Osteocyte (in vitro differentiated cells): ENCODE measurements around the gene RASA1. TPM values are rescaled to one million over a fixed set of nuclear protein-coding genes. Genes with fewer than 3 reads are reported as not detected.

Experiments
- DNase-seq: peaks from one replicate; pipeline ENCODE4 v3.0.0; 2021; ENCODE audit warnings: mixed read lengths; ENCODE audit not compliant: unreplicated experiment; ENCODE audit errors: extremely low spot score
- H3K27ac Mint-ChIP-seq: one replicate; pipeline ENCODE4 v1.8.0; 2021; ENCODE audit warnings: mild to moderate bottlenecking, mixed read lengths; ENCODE audit not compliant: unreplicated experiment
- H3K27me3 Mint-ChIP-seq: one replicate; pipeline ENCODE4 v1.8.0; 2021; ENCODE audit warnings: mixed read lengths; ENCODE audit not compliant: unreplicated experiment
- H3K36me3 Mint-ChIP-seq: one replicate; pipeline ENCODE4 v1.8.0; 2021; ENCODE audit warnings: mixed read lengths; ENCODE audit not compliant: unreplicated experiment
- H3K4me1 Mint-ChIP-seq: one replicate; pipeline ENCODE4 v1.8.0; 2021; ENCODE audit warnings: mixed read lengths; ENCODE audit not compliant: unreplicated experiment
- H3K4me3 Mint-ChIP-seq: one replicate; pipeline ENCODE4 v1.8.0; 2021; ENCODE audit warnings: mild to moderate bottlenecking, moderate library complexity, mixed read lengths; ENCODE audit not compliant: unreplicated experiment
- H3K9me3 Mint-ChIP-seq: one replicate; pipeline ENCODE4 v1.8.0; 2021; ENCODE audit warnings: mixed read lengths; ENCODE audit not compliant: unreplicated experiment
- total RNA-seq: library from RNA; stranded (reverse); gene quantifications from 2 replicates; pipeline ENCODE4 v1.2.1, GENCODE V29; 2021
- TF ChIP-seq, protein P1 (sequence below): fragments of 200-600 bp; sonication (generic); IDR thresholded peaks from 2 replicates; pipeline ENCODE4 v1.5.0; 2021; ENCODE audit warnings: antibody characterized with exemption, mild to moderate bottlenecking, moderate library complexity

Gene RASA1
- total RNA-seq, 1 donor from 2014 or later = 32.1 TPM

DNA sequence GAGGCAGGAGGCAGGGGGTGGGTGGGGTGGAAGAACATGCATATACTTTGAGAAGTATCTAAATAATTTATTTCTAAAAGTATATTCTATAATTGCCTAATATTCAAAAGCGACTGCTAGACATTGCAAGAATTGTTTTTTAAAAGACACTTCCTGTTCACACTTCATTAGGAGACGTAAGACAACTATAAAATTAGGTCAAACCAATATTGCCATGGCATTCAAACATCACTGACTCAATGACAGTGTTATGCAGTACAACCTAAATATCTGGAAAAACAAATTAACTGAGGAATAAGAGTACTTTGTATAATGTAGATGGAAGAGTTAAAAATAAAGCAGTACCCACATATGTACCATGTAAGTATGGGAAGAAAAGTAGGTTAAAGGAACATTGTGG lies 140.5 kb downstream of the RASA1 start:
- no peak overlapping the region for H3K27ac Mint-ChIP-seq
- H3K27me3 Mint-ChIP-seq = no peaks in the 10 kb centered on the region
- H3K36me3 Mint-ChIP-seq = peaks cover 35% of the 10 kb centered on the region
- peaks cover 23% of the 10 kb centered on the region for H3K4me1 Mint-ChIP-seq
- DNase-seq = no peak
- no peak overlapping the region for H3K4me3 Mint-ChIP-seq
- H3K9me3 Mint-ChIP-seq = no peaks in the 10 kb centered on the region
- TF ChIP-seq, protein P1, sequence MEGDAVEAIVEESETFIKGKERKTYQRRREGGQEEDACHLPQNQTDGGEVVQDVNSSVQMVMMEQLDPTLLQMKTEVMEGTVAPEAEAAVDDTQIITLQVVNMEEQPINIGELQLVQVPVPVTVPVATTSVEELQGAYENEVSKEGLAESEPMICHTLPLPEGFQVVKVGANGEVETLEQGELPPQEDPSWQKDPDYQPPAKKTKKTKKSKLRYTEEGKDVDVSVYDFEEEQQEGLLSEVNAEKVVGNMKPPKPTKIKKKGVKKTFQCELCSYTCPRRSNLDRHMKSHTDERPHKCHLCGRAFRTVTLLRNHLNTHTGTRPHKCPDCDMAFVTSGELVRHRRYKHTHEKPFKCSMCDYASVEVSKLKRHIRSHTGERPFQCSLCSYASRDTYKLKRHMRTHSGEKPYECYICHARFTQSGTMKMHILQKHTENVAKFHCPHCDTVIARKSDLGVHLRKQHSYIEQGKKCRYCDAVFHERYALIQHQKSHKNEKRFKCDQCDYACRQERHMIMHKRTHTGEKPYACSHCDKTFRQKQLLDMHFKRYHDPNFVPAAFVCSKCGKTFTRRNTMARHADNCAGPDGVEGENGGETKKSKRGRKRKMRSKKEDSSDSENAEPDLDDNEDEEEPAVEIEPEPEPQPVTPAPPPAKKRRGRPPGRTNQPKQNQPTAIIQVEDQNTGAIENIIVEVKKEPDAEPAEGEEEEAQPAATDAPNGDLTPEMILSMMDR = no peak

DNA sequence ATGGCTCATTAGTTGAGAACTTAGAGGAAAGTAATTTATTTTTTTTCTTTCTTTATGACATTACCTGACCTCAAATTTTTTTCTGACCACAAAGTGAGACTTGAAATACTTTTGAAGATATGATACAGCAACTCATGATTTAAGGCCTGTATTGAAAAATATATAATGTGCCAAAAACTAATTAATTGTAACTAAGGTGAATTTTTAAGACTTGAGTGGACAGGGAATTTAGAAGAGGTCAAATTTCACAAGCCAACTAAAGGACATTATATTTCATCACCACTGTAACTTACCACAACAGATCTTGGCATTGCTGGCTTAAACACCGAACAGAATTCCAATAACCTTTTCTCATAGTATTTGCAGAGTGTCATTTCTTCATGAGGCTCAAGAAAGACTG lies 143.2 kb downstream of the RASA1 start:
- Mint-ChIP-seq H3K27ac (peak overlapping the region; percentile 28), H3K36me3 (peaks cover 28% of the 10 kb centered on the region), H3K27me3 (peaks cover 6% of the 10 kb centered on the region), H3K4me3 (peak overlapping the region; percentile 63), H3K4me1 (peaks cover 25% of the 10 kb centered on the region), H3K9me3 (no peaks in the 10 kb centered on the region)
- no peak for DNase-seq
- TF ChIP-seq, protein P1 = no peak

DNA sequence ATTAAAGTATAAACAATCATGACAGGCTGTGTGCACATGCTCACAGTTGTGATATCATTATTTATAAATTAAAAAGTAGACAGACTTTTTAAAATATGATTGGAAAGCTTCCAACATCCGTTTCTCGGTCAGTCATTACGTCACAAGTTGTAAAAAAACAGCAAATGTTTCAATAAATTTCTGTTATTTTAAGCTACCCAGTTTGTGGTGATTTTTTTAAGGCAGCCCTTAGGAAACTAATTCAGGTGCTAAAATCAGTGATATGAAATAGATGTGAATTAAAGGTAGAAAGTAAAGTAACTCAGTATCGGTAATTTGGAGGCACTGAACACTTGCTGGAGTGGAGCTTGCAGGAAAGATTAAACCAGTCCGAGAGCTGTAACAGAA lies 143.9 kb downstream of the RASA1 start:
- Mint-ChIP-seq H3K27ac (peak overlapping the region; percentile 97), H3K4me1 (peaks cover 23% of the 10 kb centered on the region), H3K27me3 (peaks cover 6% of the 10 kb centered on the region), H3K36me3 (peaks cover 21% of the 10 kb centered on the region), H3K4me3 (peak overlapping the region; percentile 88), H3K9me3 (no peaks in the 10 kb centered on the region)
- DNase-seq = no peak
- TF ChIP-seq, protein P1 = no peak

DNA sequence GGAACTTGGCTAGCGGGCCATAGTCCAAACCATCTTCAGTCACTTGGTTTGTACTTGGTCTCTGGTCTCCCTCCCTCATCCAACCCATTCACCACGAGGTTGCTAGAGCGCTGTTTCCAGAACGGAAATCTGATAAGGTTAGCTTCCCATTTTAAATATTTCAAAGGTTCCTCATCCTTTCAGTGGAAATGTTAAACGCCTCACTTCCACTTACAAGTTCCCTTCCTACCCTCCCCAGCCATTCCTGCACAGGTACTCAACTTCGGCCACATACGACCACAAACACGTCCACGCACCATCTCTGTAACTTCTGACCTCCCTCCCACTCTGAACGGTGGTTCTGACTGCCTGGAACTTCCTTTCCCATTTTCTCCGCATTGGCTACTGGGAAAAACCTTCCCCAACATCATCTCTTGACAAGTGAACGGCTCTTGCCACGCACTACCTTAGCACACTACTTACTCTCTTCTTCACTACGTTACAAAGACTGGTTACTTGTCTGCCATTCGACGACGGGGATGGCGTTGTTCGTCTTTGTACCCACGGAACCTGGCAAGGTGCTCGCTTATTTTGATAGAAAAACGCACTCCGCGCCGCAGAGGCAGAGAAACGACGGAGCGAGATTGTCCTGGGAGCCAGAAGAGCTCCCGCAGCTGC lies 144.4 kb downstream of the RASA1 start:
- H3K9me3 Mint-ChIP-seq = no peaks in the 10 kb centered on the region
- peaks cover 16% of the 10 kb centered on the region for H3K36me3 Mint-ChIP-seq
- TF ChIP-seq, protein P1 = no peak
- peaks cover 23% of the 10 kb centered on the region for H3K4me1 Mint-ChIP-seq
- H3K4me3 Mint-ChIP-seq = peak overlapping the region; percentile 88
- peaks cover 6% of the 10 kb centered on the region for H3K27me3 Mint-ChIP-seq
- peak overlapping the region; percentile 97 for H3K27ac Mint-ChIP-seq
- DNase-seq = no peak

DNA sequence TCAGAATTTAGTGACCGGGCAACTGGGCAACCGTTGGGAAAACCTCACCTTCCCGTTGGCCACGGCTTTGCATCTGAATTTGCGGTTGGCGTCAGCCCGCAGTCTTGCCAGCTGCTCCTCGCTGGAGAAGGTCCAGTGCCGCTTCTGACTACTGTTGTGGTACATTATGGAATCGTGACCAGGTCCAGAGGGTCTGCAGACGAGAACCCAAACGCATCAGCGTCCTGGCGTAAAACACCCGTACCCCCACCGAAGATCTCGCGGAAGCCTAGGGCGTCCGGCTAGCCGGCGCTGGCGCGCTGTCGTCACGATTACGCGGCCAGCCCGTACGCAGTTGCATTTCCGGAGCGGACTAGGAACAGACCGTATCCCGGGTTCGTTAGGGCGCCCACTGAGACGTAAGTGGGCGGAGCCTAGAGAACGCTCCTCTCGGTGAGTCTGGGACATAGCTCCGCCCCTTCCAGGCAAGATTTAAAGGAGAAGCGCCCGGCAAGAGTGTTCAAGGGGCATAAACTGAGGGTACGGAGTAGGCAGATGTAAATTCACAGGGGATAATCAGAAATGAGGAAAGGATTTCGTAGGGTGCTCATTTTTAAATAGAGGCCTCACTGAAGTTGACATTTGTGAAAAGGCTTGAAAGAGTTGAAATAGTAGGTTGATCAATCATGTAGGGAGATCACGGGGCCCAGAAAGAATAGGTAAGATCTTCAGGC lies 145.1 kb downstream of the RASA1 start, which contains the start of gene CCNH:
Gene CCNH, minus strand, starts transcription at position 301 of the 713 bp plus-strand sequence. Its CDS starts 136 bp downstream, at position 165.
- Mint-ChIP-seq H3K36me3 (peaks cover 10% of the 10 kb centered on the region), H3K9me3 (no peaks in the 10 kb centered on the region), H3K27ac (peak within 1 kb of the TSS; percentile 97), H3K4me1 (peaks cover 23% of the 10 kb centered on the region), H3K27me3 (peaks cover 6% of the 10 kb centered on the region), H3K4me3 (peak within 1 kb of the TSS; percentile 88)
- peak; percentile 98 for DNase-seq
- TF ChIP-seq, protein P1 = no peak
